AG08396 (cell line): ENCODE data around the gene GNG10.
"Not testable (repeated sequence)": the region's sequence is repeated elsewhere in the genome, so short reads cannot be mapped to it uniquely, and the experiment has no call there.

Experiments used
- DNase-seq: peaks from one replicate; pipeline ENCODE4 v3.0.0; 2012; ENCODE audit warnings: low spot score, mixed read lengths

Gene GNG10

GRCh38 chr9:111661150-111661801 lies at the start of gene GNG10:
GNG10 (plus strand) TSS chr9:111661605; CDS start chr9:111661635, 30 bp downstream.
- DNase-seq, result peak; percentile 93

GRCh38 chr9:111613436-111614040 lies 47.9 kb upstream of the GNG10 start:
- DNase-seq, result no peak

DNA sequence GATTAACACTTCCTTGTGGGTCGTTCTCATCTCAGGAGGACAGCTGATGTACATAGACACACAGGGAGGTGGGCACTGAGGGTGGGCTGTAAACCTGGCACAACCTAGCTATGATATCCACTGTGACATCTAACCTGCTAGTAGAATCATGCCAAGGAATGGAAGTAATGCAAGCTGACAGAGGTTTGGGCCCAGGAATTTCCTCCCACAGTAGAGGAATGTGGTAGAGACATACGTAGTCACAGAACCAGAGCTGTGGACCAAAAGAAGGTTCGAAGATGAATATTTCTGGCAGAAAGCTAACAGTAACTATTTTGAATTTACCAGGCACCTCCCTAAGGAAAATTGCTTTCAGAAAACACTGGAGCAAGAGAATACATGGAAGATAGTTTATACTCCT lies 45.5 kb upstream of the GNG10 start:
- DNase-seq, result peak; percentile 52

GRCh38 chr9:111617349-111617748 lies 44.1 kb upstream of the GNG10 start:
- not testable (repeated sequence) for DNase-seq

DNA sequence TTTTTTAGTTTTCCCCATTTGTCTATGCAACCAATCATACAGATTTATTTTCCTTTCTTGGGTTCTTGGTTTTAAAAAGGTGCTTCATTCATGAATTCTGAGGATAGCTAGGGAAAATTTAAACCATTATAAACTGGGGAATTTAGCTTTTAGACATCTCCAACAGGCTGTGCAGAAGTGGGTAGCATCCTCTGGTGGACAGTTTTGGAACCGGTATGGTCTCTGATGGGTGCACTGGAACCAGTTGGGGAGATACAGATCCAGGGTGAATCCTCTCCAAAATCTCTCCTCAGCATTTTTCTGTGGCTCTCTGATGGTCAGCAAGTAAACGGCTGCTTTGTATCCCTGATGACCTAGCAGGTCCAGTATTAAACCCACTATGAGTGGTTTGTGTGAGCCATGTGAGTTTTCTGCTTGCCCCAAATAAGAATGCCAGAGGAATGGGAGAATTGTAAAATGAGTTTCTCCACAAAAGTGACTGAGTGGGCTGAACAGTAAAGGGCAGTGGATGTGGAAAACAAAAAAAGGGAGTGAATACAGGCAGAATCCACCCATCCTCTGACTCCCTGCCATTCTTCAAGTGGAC lies 39.4 kb upstream of the GNG10 start:
- peak; percentile 71 for DNase-seq

DNA sequence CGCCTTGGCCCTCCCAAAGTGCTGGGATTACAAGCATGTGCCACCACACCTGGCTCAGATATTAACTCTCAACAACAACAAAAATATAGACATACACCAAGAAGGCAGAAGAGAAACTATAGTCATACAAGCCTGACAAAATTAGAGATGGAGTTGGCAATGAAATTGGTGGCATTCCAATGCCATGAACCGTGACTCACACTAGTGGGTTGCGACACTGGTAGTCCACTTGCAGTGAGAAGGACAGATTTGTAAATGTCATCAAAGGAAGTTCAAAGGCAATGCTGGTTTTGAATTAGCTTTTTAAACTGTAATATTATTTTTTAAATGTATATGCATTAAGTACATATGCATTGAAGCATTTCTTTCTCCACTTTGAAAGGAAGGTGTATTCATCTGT lies 38.8 kb upstream of the GNG10 start:
- peak; percentile 82 for DNase-seq

DNA sequence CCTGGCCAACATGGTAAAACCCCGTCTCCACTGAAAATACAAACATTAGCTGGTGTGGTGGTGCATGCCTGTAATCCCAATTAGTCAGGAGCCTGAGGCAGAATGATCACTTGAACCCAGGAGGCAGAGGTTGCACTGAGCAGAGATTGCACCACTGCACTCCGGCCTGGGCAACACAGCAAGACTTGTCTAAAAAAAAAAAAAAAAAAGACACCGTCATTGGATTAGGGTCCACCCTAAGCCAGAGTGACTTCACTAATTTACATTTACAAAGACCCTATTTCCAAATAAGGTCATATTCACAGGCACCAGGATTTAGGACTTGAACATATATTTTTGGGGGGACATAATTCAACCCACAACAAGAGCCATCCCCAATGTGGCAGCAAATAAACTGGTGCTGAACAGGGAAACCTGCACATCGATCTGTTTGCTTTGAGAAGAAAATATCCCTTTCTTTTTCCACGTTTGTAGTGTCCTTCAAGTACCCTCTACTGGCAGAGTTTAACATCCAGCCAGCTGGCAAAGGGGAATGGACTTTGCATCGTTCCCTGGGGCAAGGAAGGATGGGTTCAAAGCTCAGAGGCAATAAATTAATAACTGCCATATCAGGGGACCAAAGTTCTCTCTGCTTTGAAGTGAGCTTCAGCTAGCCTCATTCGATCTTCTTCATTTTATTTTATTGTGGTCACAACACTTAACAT lies 34.0 kb upstream of the GNG10 start:
- no peak for DNase-seq

DNA sequence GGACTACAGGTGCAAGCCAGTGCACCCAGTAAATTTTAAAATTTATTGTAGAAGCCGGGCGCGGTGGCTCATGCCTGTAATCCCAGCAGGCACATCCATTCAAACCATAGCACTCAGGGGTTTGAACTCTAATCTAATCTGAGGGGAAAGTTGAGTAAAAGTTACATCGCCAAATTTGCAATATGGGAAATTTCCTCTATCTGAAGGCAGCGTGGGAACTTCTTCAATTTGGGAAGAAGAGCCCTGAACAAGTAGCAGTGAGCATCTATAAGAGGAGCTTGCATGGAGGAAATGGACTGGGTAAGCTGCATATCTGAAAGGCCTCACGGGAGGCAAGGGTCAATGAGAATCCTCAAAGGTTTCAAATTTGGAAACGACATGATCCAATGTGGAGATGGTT lies 33.0 kb upstream of the GNG10 start:
- no peak for DNase-seq

DNA sequence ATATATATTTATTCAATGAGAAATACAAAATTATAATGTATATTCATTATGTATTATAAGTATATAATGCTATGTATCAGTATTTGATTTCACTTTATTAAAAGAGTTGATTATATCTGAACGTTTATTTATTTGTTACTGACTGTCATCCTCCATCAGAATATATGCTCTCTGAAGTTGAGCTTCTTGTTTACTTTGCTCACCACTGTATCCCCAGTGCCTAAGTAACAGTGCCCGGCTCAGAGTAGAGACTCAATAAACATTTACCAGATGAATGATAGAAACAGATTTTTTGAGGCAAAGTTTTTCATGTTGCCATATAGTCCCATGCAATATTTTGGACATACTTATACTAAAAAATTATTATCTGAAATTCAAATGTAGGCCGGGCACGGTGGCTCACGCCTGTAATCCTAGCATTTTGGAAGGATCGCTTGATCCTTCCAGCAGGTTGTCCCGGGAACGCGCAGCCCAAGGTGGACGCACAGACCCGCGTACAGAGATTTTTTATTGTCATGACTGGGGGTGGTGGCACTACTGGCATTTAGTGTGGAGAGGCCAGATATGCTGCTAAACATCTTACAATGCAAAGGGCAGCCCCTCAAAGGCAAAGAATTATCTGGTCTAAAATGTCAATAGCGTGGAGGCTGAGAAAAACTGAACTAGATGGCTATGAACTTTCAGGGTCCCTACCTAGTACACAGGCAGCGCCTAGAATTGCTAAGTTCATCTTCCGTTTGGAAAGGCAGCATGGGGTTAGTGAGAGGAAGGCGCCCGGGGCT lies 31.0 kb upstream of the GNG10 start:
- no peak for DNase-seq

- no peak for DNase-seq
Observed at GRCh38 chr9:111630964-111631213, 30.5 kb upstream of the GNG10 start.

GRCh38 chr9:111631214-111631971 lies 30.0 kb upstream of the GNG10 start, which contains the start of gene DNAJC25:
DNAJC25 (plus strand) TSS chr9:111631334; CDS start chr9:111631408, 74 bp downstream.
- peak; percentile 100 for DNase-seq

GRCh38 chr9:111632060-111632459 lies 29.3 kb upstream of the GNG10 start:
- DNase-seq, result no peak

DNA sequence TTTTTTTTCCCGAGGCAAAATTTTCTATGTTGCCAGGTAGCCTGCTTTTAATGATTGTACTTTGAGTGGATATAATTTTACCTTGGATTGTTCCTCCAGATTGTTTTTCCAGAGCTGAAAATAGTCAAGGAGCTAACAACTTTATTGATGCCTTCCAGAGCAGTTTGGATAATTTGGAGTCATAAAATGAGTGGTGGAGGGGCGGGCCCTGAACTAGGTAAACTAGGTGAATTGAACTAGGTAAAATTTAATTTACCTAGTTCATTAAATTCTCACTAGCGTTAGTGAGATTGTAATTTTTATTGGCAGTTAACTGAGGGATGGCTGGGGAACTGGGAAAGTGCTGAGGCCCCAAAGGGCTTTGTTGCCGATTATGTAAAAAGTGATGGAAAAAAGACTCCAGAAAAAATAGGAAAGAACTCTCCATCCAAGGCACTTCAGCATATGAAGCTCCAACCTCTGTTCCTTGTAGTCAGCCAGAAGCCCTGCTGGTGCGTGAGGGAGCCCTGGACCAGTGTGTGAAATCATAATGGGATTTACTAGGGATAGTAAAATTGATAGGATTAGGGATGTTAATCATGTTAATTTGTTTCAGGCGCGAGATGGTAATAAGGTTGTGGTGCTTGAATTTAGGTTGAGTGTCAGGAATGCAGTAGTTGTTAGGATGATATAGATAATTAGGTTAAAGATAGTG lies 28.6 kb upstream of the GNG10 start:
- DNase-seq, result no peak

GRCh38 chr9:111633389-111633736 lies 28.0 kb upstream of the GNG10 start:
- no peak for DNase-seq

- no peak for DNase-seq
Observed at GRCh38 chr9:111634860-111635259, 26.5 kb upstream of the GNG10 start.

DNA sequence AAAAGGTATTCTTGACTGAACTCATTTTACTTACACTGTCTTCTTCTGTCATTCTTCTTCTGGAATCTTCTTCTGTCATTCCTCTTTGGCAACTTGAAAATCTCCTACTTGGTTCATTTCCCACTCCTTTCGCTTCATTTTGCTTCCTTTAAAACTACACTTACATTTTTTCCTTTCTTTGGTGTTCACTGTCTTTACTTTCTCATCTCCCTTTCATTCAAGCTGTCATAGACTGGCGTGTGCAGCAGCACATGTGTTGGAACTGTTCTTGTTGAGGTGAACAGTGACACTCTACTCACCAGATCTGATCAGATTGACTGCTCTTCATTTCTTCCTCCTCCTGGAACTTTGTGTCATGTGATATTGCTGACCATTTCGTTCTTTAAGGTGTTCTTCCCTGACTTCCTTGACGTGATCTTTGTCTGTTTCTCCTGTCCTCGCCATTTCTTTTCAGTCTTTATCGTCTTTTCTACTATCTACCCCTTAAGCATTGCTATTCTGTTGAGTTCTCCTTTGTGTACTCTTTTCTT lies 23.9 kb upstream of the GNG10 start:
- DNase-seq, result no peak

GRCh38 chr9:111644195-111644772 lies 17.1 kb upstream of the GNG10 start:
- no peak for DNase-seq

GRCh38 chr9:111645806-111646205 lies 15.6 kb upstream of the GNG10 start:
- DNase-seq, result no peak

DNA sequence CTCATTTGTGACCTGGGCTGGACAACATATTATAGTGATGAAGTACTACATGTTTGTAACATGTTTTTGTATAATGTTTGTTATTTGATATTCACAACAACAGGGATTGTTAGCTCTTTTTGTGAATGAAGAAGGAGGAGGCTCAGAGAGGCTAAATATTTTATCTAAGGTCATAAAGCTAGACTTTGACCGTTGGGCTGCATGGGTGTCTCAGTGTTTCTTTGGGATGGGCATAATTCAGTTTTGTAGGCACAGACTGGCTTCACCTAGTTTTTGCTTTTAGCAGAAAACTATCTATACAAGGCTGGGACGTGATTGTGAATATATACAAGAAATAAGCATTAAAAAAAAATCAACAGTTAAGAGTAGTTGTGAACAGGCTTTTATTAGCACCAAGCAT lies 15.0 kb upstream of the GNG10 start:
- no peak for DNase-seq

DNA sequence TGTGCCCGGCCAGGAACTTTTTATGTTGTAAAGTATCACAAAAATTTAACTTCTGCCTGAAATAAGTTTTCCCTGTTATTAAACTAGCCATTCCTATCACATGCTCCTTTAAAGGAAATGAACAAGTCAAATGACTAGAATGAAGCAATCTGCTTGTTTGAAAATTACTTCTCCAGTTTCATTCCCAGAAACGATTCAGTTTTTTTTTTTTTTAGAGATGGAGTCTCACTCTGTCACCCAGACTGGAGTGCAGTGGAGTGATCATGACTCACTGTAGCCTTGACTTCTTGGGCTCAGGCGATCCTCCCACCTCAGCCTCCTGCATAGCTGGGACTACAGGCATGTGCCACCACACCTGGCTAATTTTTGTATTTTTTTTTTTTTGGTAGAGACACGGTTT lies 13.3 kb upstream of the GNG10 start:
- DNase-seq, result peak; percentile 49

DNA sequence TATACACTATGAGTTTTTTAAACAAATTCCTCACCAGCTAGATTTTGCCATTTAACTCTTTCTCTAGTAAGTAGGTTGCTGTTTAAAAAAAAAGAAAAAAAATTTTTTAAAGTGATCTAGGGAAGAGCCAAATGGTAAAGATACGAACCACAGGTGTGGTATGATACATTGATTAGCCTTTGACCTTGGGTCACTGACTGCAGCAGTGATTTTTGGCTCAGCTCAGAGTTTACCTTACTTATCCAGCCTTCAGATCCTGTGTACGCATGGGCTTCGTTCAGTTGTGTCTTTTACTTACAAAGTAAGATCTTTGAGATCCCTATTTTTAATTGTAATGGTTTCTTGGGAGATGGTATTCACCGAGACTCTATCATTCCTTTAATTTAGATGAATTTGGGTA lies 12.4 kb upstream of the GNG10 start:
- no peak for DNase-seq
